Kidney (tissue), 14 donors: ENCODE measurements around the gene FCRLA. TPM values are rescaled to one million over a fixed set of nuclear protein-coding genes. Genes with fewer than 3 reads are reported as not detected.
A peak's percentile ranks its signal among the peaks of the same experiment; 100 is the strongest.
"Not testable (repeated sequence)": the region's sequence is repeated elsewhere in the genome, so short reads cannot be mapped to it uniquely, and the experiment has no call there.

Source experiments
- DNase-seq, 5 donors: peaks; one replicate each; pipeline ENCODE4 v3.0.0-alpha.2; 2013 to 2020
- FAIRE-seq: peaks from 2 replicates; lab custom pipeline; 2012; peaks lifted over from hg19 to GRCh38; lab: Jason Lieb, UNC
- H3K27ac ChIP-seq, 2 donors: one replicate each; pipeline ENCODE4 v1.7.0; 2013; ENCODE audit warnings: low read depth in 2 of 2, low read length in 2 of 2, inconsistent platforms in 1 of 2
- H3K27me3 ChIP-seq: one replicate; pipeline ENCODE4 v1.7.1; 2013; ENCODE audit warnings: low read length, inconsistent platforms; ENCODE audit not compliant: control insufficient read depth, insufficient read depth
- H3K36me3 ChIP-seq, 3 donors: one replicate each; pipeline versions ENCODE4 v1.7.0 to v1.7.1; 2013; ENCODE audit warnings: low read length in 3 of 3, control low read depth in 1 of 3, inconsistent platforms in 1 of 3; ENCODE audit not compliant: insufficient read depth in 3 of 3, control insufficient read depth in 2 of 3
- H3K4me1 ChIP-seq, 3 donors: one replicate each; pipeline versions ENCODE4 v1.7.0 to v1.7.1; 2013; ENCODE audit warnings: low read length in 3 of 3, inconsistent platforms in 1 of 3, low read depth in 1 of 3; ENCODE audit not compliant: control insufficient read depth in 2 of 3, insufficient read depth in 2 of 3
- H3K4me3 ChIP-seq, 3 donors: one replicate each; pipeline versions ENCODE4 v1.7.0 to v1.8.1; 2013; ENCODE audit warnings: low read length in 3 of 3, control low read depth in 1 of 3, inconsistent platforms in 1 of 3
- H3K9ac ChIP-seq, 3 donors: one replicate each; pipeline versions ENCODE4 v1.7.0 to v1.7.1; 2013; ENCODE audit warnings: low read length in 3 of 3, control low read depth in 1 of 3, inconsistent platforms in 1 of 3
- H3K9me3 ChIP-seq, 3 donors: one replicate each; pipeline versions ENCODE4 v1.7.0 to v1.7.1; 2013; ENCODE audit warnings: low read length in 3 of 3, control low read depth in 1 of 3, inconsistent platforms in 1 of 3; ENCODE audit not compliant: control insufficient read depth in 2 of 3, insufficient read depth in 1 of 3
- intact Hi-C: fragments of 100-400 bp; cut with DNase I; formaldehyde crosslinking; loops from one replicate; pipeline ENCODE4 v1.11.1; 2022
- polyA plus RNA-seq: library from polyadenylated mRNA; stranded (reverse); fragments of 350-450 nt; fragmentation: Illumina TruSeq; extraction: RNeasy Lipid Tissue Mini Kit (QIAGEN cat#74804); gene quantifications from one replicate; pipeline ENCODE4 v1.2.3, GENCODE V29; 2014; ENCODE audit warnings: low read depth, low replicate concordance; ENCODE audit not compliant: insufficient read depth
- total RNA-seq: library from RNA; stranded (reverse); fragmentation: NEBNext Ultra II Directional; extraction: Animal tissue kit (Norgen Biotek cat#: 25700); gene quantifications from one replicate; pipeline ENCODE4 v1.2.1, GENCODE V29; 2021
- TF ChIP-seq, protein P1 (sequence below): IDR thresholded peaks from 3 replicates; pipeline ENCODE4 v1.5.1; 2012; ENCODE audit warnings: mild to moderate bottlenecking, moderate library complexity, borderline replicate concordance; ENCODE audit not compliant: insufficient read depth; ENCODE audit errors: extremely low read depth
- donor health status: control.
- donor health status: control.
- donor health status: control.
- donor health status: control.
- donor health status: control.
- donor health status: DM: yes; HTN: yes; CAD: no.
- donor health status: Normal renal cell carcinoma (clear cell type).

Gene FCRLA
- total and polyA plus RNA-seq, 2 donors from 2014 or later = 1.7 TPM; not detected in 1

DNA sequence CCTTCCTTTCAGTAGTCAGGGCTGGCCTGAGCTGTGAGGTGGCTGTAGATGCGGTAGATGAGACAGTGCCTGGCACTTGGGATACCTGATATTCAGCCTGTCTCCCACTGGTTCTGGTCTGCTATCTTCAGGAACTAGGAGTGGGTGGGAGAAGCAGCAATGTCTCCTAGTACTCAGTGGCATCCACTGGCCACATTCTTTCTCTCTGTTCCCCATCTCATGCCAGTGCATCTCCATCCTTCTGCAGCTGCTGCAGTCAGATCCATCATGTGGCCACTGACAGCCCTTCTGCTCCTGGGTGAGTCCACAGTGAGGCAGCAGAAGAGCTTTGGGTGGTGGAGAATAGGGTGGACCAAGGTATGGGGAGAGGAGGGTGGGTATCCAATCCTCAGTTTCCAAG, 15.4 kb downstream of the FCRLA start:
- no peak overlapping the region for H3K27ac ChIP-seq
- DNase-seq (no peak), FAIRE-seq (no peak)
- no peaks in the 10 kb centered on the region for H3K36me3 ChIP-seq
- intact Hi-C loops = no loop called here
- H3K27me3 ChIP-seq = no peaks in the 10 kb centered on the region
- H3K4me1 ChIP-seq = peaks cover 0 to 5% (median 0%) of the 10 kb centered on the region in 3 donors
- no peak overlapping the region for H3K9ac ChIP-seq
- no peak overlapping the region for H3K4me3 ChIP-seq
- TF ChIP-seq, protein P1, sequence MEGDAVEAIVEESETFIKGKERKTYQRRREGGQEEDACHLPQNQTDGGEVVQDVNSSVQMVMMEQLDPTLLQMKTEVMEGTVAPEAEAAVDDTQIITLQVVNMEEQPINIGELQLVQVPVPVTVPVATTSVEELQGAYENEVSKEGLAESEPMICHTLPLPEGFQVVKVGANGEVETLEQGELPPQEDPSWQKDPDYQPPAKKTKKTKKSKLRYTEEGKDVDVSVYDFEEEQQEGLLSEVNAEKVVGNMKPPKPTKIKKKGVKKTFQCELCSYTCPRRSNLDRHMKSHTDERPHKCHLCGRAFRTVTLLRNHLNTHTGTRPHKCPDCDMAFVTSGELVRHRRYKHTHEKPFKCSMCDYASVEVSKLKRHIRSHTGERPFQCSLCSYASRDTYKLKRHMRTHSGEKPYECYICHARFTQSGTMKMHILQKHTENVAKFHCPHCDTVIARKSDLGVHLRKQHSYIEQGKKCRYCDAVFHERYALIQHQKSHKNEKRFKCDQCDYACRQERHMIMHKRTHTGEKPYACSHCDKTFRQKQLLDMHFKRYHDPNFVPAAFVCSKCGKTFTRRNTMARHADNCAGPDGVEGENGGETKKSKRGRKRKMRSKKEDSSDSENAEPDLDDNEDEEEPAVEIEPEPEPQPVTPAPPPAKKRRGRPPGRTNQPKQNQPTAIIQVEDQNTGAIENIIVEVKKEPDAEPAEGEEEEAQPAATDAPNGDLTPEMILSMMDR = no peak
- H3K9me3 ChIP-seq = no peaks in the 10 kb centered on the region

DNA sequence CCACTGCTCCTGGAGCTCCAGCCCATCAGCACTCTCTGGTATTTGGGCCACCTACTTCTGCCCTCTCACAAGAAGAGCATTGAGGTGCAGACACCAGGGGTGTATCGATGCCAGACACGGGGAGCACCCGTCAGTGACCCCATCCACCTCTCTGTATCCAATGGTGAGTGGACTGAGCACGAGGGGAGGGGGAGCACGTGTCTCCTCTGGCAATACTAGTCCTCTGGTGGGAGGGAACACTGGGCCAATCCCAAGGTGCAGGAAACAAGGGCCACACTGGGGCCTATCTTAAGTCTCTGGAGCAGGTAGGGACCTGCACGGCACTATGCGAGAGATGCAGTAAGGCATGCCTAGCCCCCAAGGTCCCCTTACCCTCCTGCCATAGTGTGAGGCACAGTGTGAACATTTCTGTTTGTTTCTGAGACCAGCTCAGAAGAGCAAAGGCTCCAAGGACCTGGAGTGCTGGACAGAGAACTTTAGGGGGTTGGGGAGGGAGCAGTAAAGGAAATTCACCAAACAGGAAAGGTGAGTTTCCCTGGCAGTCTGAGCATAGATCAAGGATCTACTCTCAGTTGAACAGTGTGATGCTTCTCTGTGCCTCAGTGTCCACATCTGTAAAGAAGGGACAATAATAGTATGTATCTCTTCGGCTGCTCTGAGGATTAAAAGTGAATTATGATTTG, 16.6 kb downstream of the FCRLA start:
- H3K4me1 ChIP-seq = peaks cover 0 to 5% (median 0%) of the 10 kb centered on the region in 3 donors

DNA sequence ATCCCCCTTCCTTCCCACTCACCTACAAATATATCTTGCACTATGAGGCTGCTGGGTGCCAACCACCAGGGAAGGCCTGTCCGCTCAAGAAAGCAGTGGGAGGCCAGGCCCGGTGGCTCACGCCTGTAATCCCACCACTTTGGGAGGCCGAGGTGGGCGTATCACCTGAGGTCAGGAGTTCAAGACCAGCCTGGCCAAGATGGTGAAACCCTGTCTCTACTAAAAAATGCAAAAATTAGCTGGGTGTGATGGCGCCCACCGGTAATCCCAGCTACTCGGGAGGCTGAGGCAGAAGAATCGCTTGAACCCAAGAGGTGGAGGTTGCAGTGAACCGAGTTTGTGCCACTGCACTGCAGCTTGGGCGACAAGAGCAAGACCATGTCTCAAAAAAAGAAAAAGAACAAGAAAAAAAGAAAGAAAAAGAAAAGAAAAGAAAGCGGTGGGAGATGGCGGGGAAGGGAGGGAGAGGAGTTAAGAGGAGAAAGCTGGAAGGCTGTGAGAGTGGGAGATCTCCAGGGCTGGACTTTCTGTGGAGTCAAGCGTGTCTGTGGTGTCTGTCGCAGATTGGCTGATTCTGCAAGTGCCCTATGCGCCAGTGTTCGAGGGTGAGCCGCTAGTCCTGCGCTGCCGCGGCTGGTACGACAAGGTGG, 18.4 kb downstream of the FCRLA start:
- H3K36me3 ChIP-seq, intact Hi-C loops, FAIRE-seq, H3K27me3 ChIP-seq, H3K4me1 ChIP-seq, H3K9me3 ChIP-seq: not testable (repeated sequence)
- H3K9ac ChIP-seq = peak overlapping the region in 2 of 3 donors; percentile 52 to 79
- peak overlapping the region; percentile 70 to 90 for H3K27ac ChIP-seq
- H3K4me3 ChIP-seq = peak overlapping the region; percentile 71 to 86 (median 78)
- peak in 1 of 5 donors; percentile 49 for DNase-seq

More for the DNA sequence above, 16.6 kb downstream of the FCRLA start:
- Histone ChIP-seq H3K4me3 (no peak overlapping the region), H3K9me3 (no peaks in the 10 kb centered on the region), H3K36me3 (no peaks in the 10 kb centered on the region), H3K27ac (no peak overlapping the region), H3K27me3 (no peaks in the 10 kb centered on the region), H3K9ac (no peak overlapping the region)
- FAIRE-seq = no peak
- TF ChIP-seq, protein P1 = no peak
- peak in 2 of 5 donors; percentile 40 to 57 for DNase-seq
- intact Hi-C loops = no loop called here

DNA sequence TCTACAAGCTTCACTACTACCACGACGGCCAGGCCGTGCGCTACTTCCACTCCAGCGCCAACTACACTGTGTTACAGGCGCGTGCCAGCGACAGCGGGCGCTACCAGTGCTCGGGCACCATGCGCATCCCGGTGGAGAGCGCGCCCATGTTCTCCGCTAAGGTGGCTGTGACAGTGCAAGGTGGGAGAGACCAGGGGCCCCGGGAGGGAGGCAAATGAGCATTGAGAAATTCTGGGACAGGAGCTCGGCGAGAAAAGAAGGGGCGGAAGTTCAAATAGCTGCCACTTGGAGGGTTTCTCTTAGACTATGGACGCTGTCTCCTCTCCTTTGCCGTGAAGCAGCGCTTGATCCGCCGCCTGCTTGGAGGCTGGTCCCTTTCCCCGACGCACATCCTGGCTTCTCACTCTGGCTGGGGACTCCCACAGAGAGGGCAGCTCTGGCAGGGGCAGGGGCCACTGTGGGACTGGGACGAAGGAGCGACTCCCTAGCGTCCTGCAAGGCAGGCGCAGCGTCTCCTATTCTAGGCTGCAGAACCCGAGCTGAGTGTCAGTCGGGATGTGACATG, 19.0 kb downstream of the FCRLA start:
- peak overlapping the region; percentile 70 to 90 for H3K27ac ChIP-seq
- H3K36me3 ChIP-seq = no peaks in the 10 kb centered on the region
- no peaks in the 10 kb centered on the region for H3K9me3 ChIP-seq
- TF ChIP-seq, protein P1 = peak; percentile 21
- intact Hi-C loops = no loop called here
- peak overlapping the region; percentile 52 to 84 (median 79) for H3K9ac ChIP-seq
- H3K4me3 ChIP-seq = peak overlapping the region; percentile 71 to 86 (median 78)
- no peak for FAIRE-seq
- H3K4me1 ChIP-seq = peaks cover 0 to 5% (median 0%) of the 10 kb centered on the region in 3 donors
- DNase-seq = peak; percentile 68 to 81 (median 78)
- H3K27me3 ChIP-seq = no peaks in the 10 kb centered on the region
